Pons (tissue), 1 donor: ENCODE results near the gene GPM6B.
"Not testable (repeated sequence)": the region's sequence is repeated elsewhere in the genome, so short reads cannot be mapped to it uniquely, and the experiment has no call there.

Source experiments
- DNase-seq: peaks from one replicate; pipeline ENCODE4 v3.0.0-alpha.2; 2016; ENCODE audit warnings: low spot score

The GPM6B gene

GRCh38 chrX:13764281-13764680 lies 52.6 kb downstream of the GPM6B start:
- DNase-seq: peak; percentile 68

DNA sequence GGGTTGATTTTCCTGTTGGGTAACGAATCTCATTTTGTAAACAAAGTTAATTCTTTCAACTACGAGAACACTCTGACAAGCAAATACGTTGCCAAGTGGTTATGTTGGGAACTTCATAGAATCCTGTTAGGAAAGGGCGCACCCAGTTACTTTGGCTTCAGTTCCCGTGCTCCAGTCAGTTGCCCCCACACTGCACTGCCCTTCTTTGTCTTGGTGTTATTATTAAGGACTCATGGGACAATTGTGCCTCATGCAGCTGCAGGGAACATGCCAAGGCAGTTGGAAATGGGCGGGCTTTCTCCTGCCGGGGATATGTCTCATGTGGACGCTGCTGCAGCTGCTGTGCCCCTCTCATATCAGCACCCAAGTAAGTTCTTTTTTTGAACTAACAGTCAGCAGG lies 53.4 kb downstream of the GPM6B start:
- peak; percentile 77 for DNase-seq

DNA sequence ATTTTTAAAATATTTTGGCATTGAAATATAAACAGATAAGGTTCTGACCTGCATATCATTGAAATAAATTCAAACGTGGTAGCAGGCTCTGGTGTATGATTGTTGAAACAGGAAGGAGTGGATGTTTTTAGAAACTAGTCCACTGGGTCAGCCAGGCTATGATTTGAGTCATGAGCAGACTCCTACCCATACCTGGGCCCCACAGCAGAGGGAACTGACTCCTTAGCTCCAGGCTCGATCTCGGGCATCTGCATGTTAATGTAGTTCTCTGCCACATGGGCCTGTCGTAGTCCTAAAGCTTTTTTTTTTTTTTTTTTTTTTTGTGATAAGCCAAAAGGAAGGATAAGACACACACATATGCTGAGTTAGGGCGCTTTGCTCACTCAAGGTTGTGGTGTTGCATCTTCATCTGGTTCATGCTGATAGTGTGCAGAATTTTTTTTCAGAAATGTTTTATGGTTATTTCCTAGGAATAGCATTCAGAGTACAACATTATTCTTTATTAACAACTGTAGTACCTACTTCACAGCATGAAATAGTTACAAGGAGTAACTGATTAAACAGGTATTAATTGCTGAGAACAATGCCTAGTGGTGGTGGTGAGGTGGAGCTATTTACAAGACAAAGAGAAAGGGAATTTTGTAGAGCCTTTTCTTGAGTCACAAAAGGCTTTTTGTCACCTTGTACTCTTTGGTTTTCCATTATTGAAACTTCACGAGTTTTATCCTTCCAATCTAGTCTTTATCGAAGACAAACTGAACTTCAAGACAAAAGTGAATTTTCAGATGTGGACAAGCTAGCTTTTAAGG lies 55.1 kb downstream of the GPM6B start:
- DNase-seq: no peak

- no peak for DNase-seq
Observed at GRCh38 chrX:13760426-13760825, 56.5 kb downstream of the GPM6B start.

- no peak for DNase-seq
Observed at GRCh38 chrX:13759152-13759718, 57.7 kb downstream of the GPM6B start.

DNA sequence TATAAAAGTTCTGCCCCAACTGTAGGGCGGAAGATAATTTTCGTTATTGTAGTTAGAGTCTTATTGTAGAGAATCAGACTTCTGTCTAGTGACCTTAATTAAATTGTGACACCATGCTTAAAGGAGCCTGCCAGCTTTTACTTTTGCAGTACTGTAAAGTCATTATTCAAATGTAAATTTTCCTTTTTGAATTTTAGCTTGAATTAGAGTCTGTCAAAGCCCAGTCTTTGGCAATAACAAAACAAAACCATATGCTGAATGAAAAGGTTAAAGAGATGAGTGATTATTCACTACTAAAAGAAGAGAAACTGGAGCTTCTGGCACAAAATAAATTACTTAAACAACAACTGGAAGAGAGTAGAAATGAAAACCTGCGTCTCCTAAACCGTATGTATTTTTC lies 60.5 kb downstream of the GPM6B start:
- DNase-seq: no peak

DNA sequence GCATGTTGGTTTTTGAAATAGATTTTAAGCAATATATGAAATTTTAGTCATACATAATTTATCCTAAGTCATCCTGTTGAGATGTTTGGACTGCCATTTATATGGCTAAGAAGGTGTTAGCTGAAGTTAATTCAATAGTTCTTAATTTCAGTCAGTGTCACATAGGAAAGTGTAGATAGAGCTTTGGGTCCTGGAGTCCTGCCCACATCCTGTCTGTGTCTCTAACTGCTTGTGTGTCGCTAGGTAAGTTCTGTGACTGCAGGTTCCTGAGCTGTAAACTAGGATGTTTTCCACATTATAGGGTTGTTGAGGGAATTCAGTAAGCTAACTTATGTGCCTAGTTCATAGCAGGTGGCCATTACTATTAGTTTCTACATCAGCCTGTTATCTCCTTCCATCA lies 61.6 kb downstream of the GPM6B start:
- no peak for DNase-seq

DNA sequence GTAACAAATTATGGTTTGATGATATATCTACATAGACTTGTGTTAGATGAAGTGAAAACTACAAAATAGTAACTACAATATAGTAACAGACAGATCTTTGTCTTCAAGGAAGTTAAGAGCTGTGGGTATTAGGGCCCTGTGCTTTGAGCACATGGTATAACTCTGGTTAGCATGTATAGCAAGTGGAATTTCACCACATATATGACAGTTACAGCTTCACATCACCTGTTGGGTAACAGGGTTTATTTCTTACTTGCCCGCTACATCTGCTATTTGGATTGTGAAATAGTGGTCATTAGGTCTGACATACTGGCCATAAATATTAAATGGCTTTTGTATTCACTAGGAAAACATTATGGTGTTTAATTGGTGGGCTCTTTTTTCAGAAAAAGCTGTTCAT lies 62.1 kb downstream of the GPM6B start:
- DNase-seq: no peak

DNA sequence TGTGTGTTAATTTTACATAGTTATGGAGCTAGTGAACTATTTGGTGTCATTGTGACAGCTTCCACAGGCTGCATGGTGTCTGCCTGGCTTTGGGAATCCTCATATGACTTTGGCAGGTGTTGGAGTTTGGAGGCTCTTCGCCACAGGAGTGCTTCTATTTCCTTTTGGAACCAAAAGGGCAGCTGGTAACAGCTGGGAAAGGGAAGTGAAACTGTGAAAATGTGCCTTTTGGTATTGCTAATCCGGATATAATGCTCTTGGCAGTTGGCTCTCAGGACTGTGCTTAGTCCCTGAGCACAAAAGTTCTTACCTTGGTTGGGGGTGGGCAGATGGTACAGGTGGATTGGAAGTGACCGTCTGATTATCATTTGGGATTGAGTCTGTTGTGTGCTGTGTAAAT lies 64.2 kb downstream of the GPM6B start:
- DNase-seq: no peak

- no peak for DNase-seq
Observed at GRCh38 chrX:13752141-13752540, 64.8 kb downstream of the GPM6B start.

DNA sequence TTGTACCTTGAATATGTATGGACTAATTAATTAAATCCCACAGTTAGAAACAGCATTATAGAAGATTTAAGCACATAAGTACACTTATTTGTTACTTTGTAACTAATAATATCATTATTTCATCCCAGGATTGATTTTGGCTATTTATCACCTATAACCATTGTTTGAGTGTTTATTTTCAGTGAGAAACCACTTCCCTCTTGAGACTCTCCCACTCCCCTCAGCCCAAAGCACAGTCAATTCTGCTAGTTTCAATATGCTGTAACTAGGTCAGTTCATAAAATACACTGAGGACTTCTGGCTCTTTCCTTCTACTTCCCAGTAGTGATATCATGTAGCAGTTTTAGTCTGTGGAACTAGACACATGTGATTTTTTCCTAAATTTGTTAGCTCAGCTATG lies 66.1 kb downstream of the GPM6B start:
- DNase-seq: no peak

- no peak for DNase-seq
Observed at GRCh38 chrX:13750204-13750603, 66.7 kb downstream of the GPM6B start.

DNA sequence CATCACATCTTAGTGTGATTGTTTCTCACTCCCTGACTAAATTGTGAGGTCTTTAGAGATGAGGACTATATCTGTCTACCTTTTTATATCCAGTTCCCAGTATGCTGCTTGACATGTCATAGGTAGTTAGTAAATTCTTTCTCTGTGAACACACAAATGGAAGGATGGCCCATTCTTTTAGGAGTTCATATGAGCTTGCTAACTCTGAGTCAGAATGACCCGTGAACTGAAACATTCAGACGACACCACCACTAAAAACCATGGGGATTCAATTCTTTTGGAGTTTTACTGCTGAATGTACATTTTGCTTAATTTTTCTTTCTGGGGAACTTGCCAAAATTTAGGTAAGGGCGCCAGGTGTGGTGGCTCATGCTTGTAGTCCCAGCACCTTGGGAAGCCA lies 68.4 kb downstream of the GPM6B start:
- no peak for DNase-seq

DNA sequence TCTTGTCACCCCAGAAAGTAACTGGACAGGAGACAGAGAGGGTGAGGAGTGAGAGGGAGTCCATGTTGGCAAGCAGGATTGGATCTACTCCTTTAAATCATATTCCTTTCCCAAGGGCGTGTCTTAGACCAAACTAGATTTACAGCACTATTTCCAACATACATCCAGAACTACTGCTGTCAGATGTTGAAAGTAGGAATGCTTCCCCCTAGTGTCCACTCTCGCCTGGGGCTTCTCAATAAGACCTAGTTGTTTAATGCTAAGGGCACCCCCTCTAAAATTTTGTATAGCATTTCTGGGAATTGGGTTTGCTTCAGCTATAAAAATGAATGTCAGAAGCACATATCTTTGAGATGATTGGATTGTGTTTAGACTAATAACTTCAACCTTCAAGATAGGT lies 69.1 kb downstream of the GPM6B start:
- peak; percentile 73 for DNase-seq

DNA sequence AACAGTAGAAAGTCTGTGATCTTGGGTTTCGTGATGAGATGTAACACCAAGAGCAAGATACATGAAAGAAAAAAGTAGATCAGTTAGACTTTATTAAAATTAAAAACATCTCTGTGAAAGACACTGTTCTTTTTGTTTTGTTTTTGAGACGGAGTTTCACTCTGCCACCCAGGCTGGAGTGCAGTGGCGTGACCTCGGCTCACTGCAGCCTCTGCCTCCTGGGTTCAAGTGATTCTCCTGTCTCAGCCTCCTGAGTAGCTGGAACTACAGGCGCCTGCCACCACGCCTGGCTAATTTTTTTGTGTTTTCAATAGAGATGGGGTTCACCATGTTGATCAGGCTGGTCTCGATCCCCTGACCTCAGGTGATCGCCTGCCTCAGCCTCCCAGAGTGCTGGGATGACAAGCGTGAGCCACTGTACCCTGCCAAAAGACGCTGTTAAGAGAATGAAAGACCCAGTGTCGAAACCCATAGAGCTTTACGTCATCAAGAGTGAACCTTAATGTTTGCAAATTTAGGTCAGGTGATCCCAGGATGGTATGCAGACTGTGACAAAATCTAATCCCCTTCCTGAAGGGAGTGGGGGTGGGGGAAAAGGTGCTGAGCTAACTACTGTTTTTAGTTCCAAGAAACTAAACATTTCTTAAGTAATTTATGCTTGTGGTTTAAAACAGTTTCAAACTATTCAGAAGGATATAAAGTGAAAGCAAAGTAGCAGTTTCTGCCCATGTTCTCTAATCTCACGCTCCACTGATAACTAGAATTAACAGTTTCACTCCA lies 74.3 kb downstream of the GPM6B start:
- DNase-seq: no peak

DNA sequence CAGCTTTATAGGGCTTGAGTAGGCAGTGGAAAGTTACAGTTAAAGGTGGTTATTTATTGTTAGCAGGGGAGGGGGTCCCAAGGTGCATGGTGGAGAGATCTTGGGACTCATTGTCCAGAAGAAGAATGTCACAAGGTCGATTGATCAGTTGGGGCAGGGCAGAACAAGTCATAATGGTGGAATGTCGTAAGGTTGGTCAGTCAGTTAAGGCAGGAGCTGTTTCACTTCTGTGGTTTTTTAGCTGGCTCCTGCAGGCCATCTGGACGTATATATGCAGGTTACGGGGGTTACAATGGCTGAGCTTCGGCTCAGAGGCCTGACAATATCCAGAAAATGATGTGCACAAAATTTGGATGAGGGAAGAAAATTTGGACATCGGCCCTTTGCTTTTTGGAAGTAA lies 75.2 kb downstream of the GPM6B start:
- no peak for DNase-seq

- peak; percentile 89 for DNase-seq
Observed at GRCh38 chrX:13734278-13735172, 82.4 kb downstream of the GPM6B start, which contains the start of the genes OFD1 and TRAPPC2. Gene OFD1 (plus strand): TSS chrX:13734748. CDS start chrX:13735072, 324 bp downstream. Gene TRAPPC2 (minus strand): TSS chrX:13734620. CDS start chrX:13719963, 14,657 bp downstream.

GRCh38 chrX:13733506-13733905 lies 83.4 kb downstream of the GPM6B start:
- DNase-seq: no peak

DNA sequence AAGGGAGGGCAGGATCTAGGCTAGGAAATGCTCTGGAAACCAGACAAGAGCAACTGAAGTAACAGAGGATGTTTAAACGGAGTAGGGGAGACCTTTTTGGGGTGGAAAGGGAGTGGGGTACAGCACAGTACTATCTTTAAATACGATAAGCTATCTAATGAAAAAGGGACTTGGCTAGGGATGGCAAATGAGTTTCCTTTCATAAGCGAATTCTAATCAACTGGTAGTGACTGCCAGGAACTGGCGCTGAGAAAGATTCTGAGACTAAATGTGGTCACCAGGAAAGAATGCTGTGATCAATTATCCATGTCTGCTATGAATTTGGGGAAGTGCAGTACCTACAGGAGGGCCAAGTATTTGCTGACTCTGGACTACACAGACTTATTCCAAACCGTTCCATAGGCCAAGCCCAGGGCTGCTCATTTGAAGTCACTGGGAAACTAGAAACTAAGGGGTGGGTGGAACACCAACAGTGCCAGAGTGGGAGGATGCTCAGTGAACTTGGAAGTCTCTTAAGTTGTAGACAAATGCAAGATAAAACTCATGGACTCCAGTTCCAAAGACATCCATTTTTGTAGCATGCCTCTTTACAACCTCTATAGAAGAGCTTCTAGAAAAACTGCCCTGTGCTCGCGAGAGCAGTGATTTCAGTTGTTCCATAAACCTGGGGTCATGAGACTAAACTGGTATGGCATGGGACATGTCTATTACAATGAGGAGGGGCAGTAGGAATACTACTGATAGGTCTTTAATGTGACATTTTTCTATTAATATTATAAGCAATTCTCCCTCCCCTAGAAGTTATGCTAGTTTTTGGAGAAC lies 84.4 kb downstream of the GPM6B start:
- DNase-seq: no peak

DNA sequence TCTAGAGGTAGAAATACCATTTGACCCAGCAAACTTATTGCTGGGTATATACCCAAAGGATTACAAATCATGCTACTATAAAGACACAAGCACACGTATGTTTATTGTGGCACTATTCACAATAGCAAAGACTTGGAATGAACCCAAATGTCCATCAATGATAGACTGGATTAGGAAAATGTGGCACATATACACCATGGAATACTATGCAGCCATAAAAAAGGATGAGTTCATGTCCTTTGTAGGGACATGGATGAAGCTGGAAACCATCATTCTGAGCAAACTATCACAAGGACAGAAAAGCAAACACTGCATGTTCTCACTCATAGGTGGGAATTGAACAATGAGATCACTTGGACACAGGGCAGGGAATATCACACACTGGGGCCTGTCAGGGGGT lies 86.4 kb downstream of the GPM6B start:
- not testable (repeated sequence) for DNase-seq

DNA sequence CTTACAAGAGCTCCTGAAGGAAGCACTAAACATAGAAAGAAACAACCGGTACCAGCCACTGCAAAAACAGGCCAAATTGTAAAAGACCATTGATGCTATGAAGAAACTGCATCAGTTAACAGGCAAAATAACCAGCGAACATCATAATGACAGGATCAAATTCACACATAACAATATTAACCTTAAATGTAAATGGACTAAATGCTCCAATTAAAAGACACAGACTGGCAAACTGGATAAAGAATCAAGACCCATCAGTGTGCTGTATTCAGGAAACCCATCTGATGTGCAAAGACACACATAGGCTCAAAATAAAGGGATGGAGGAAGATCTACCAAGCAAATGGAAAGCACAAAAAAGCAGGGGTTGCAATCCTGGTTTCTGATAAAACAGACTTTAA lies 90.3 kb downstream of the GPM6B start:
- DNase-seq: not testable (repeated sequence)
